HG03159 (cell line): ENCODE results near the gene TANC1.

Experiments used
- ATAC-seq: cut with Tn5 transposase; IDR thresholded peaks from one replicate; pipeline ENCODE4 v1.9.1; 2021; ENCODE audit warnings: mild to moderate bottlenecking, moderate library complexity; ENCODE audit not compliant: unreplicated experiment

Gene TANC1

DNA sequence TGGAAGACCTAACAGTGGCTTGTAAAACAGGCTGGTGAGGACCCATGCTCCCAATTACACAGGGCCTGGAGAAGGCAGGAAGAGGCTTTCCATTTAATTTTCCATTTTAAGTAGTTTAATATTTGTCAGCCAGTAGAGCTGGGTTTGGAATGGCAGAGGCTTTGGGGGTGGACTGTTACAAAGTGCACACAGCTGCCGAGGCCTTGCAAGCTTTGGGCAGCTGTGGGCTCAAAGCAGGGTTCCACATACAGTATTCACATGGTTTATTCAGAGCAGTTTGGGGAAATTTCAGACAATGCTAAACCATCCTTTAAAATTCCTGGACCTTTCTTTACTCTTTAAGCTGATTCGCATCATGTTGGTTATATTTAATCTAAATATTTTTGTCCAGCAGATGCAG is 185.5 kb downstream of the TANC1 start:
- ATAC-seq: no peak

DNA sequence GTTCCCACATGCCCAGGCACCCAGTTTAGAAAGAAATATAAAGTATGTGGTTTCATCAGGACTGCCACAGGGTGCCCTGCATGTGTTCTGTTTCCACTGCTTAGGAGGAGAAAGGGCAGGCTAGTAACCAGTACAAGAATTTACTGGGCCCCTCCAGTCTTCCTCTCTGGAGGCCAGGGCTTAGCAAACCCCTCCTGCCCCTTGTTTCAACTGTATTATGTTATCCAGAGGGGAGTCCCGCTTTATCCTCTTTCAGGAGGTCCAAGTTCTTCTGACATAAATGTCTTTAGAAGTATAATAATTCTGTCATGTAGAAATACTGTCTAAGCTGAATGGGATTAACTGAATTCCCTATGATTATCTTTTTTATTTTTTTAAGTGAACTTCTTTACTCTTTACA is 185.9 kb downstream of the TANC1 start:
- no peak for ATAC-seq

- no peak for ATAC-seq
These were observed 186.9 kb downstream of the TANC1 start for GRCh38 chr2:159155320-159155719.

- ATAC-seq: no peak
These were observed 187.4 kb downstream of the TANC1 start for GRCh38 chr2:159155791-159156190.

DNA sequence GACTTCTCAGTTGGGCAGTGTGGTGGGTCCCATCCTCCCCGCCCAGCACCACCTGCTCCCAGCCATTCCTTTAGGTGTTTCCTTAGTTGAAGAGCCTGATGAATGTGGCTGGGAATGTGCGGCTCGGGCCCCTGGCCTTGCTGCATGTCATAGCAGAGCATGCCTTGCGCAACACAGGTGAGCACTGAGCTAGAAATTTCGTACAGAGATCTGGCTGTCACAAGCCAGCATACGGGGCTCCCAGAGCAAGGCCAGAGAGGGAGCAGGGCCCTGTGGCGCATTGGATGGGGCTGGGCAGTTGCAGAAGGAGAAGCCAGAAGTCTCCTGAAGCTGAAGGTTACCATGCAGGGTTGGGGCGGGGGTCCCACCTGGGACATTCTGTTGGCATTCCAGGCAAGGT is 188.4 kb downstream of the TANC1 start:
- no peak for ATAC-seq

DNA sequence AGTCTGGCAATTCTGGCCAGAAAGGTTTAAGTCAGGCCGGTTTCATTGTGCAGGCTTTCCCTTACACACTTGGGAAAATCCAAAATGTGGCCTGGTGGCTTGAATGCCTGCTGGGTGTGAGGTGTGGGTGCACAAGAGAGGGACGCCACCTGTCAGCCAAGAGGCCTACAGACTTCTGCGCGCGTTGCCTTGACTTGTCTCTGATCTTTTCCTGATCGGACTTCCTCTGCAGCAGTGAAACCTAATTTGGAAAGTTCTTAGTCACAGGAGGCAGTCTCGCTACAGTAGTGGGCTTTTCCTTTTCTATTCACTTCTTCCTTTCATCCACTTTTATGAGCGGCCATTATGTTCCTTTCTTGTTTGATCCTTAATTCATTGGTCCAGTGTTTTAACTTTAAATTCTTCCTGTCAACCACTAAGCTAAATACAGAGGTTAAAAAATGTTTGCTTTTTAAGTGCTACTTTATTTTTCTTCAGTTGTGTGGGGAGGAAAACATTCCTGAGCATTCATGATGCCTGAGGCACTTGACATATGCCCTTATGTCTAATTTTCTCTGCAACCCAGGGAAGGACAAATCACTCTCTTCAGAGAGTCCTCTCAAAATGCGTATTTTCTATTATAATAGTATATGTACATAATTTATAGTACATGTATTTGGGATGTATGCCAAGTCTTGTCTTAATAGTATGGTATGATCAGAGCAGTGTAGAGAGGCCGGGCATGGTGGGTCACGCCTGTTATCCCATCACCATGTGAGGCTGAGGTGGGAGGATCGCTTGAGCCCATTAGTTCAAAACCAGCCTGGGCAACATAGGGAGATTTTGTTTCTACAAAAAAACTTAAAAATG is 189.1 kb downstream of the TANC1 start:
- ATAC-seq: no peak

GRCh38 chr2:159160412-159160811 is 192.0 kb downstream of the TANC1 start:
- no peak for ATAC-seq

DNA sequence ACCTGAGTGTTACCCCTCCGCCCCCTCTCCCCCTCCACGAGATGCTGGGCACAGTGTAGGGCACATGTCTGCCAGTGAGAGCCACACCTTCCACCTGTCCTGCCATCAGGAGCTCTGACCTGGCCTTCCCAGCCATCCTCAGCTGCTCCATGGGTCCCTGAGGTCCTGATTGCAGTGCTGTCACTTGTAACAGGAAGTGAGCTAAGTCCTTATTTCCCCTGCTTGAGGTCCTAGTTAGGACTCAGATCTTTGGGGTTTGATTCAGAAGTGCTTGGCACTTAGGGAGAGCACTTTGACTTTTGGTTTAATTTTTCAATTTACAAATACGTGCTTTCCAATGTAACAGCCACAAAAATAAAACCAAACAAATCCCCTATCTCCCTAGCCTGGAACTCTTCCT is 192.5 kb downstream of the TANC1 start:
- ATAC-seq: no peak

- no peak for ATAC-seq
These were observed 195.5 kb downstream of the TANC1 start for GRCh38 chr2:159163930-159164329.

DNA sequence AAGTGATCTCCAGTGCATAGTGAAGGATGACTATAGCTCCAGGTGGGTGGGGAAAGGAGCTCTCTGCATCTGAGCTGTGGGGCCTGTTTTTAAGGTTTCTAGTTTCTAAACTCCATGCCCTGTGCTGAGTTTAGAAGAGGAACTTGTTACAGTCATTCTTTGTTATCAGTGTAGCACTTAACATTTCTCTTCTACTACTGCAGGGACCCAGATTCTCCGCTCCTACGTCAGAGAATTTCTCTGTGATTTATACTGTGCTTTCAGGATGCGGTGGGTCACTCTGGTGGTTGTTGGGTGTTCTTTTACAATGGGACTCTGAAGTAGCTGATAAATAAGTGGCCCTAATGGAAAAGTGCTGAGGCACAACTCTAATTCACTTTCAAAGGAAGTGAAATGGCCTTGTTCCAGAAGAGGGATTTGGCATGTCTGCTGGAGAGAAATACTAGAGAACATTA is 196.0 kb downstream of the TANC1 start:
- no peak for ATAC-seq

- no peak for ATAC-seq
These were observed 196.6 kb downstream of the TANC1 start for GRCh38 chr2:159165048-159165447.

DNA sequence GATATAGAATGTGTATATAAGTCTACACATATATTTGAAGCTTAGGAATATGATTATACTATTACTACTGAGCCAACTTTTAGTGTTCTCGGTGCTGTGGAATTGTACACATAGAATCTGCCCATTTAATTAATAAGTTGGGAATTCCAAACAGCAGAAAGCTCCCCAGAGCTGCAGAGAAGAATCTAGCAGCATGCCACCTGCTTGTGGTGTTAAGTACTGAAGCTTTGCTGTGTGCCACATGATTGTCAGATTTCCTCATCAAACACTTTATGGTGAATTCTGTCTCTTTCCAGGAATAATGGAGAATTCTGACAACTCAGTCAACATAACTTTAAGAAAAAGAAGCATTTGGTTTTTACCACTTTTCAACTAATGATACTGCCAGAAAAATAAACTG is 200.3 kb downstream of the TANC1 start:
- no peak for ATAC-seq

GRCh38 chr2:159169187-159169586 is 200.7 kb downstream of the TANC1 start:
- no peak for ATAC-seq

- ATAC-seq: no peak
These were observed 204.0 kb downstream of the TANC1 start for GRCh38 chr2:159172403-159172802.

- no peak for ATAC-seq
These were observed 206.3 kb downstream of the TANC1 start for GRCh38 chr2:159174759-159175158.

- no peak for ATAC-seq
These were observed 206.7 kb downstream of the TANC1 start for GRCh38 chr2:159175182-159175581.

- ATAC-seq: no peak
These were observed 207.5 kb downstream of the TANC1 start for GRCh38 chr2:159175927-159176326.

DNA sequence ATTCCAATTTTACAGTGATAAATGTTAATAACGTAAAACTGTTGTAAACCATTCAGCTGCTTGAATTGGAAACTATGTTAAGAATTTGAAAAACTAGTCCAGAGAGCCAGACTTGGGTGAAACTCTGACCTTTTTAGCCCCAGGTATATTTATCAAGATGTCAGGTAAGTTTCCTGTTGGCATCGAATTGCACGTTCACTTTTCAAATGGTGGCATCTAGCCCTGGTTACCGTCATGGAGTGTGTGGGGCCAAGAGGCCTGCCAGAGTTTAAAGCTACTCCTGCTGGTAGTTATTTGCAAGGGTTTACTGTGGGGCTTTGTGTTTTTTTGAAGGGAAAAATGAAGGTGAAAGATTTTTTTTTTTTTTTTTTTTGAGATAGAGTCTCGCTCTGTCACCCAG is 208.1 kb downstream of the TANC1 start:
- ATAC-seq: no peak

DNA sequence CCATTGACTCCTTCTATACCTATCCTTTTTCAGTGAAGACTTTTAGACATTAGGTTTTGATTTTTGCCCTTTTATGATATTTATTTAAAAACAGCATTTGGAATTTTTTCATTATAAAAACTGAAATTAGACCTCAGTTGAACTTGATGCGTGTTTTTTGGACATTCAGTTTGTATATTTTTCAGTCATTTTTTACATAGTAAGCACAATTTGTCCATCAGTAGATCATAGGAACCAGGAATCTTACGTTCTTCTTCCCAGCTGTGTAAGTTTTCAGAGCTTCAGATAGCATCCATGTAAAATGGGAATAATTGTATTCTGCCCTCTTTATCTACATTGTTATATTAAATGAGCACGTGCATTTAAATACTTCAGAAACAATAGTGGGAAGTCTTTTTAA is 208.9 kb downstream of the TANC1 start:
- no peak for ATAC-seq

DNA sequence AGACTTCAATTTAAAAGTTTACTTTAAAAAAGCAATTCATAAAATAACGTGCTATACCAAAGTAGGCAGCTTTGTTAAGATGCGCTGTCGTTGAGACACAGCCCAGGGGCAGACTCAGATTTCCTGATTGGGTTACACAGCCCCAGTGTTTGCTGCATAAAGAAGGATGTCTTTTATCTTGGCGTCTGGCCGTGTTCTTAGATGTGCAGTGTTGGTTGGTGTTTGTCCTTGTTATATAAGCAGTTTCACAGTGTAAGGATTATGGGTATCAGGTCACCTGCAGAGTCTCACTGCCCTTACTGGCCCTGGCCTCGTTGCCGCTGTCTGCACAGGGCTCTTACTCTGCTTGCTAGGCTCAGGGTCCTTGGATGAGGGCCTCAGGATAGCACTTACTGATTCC is 209.5 kb downstream of the TANC1 start:
- ATAC-seq: no peak

DNA sequence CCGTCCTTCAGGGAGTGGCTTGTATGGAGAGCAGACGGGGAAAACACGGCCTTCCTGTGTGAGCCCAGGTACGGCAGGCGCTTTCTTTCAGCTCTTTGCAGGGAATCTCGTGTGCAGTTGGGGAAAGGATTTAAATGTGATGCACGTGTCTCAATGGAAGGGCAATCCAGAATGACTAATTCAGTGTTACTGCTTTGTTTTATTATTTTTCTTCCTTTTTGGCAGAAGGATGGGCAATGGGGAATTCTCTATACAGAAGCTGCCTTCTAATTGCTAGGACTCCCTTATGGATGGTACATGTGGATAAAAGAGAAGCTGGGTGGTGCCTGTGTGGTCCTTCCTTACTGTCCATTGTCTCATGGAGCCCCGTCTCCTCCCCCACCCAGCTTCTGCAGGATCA is 210.7 kb downstream of the TANC1 start:
- no peak for ATAC-seq

DNA sequence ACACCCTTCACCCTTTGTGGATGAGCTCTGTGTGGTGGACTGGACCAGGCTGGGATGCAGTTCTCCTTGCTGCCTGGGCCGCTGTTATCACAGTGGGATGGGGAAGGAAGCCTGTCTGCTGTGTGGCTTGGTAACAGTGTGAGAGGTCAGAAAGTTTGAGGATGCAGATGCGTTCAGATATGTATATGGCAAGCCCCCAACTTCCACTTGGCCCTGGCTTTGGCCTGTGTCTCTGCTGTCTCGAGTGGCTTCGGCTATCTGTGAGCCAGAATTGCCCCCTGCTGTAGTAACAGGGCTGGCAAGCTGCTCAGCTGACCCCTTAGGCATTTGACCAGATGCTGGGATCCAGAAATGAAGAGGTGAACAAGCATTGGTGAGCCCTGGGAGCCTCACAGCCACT is 211.3 kb downstream of the TANC1 start:
- no peak for ATAC-seq

DNA sequence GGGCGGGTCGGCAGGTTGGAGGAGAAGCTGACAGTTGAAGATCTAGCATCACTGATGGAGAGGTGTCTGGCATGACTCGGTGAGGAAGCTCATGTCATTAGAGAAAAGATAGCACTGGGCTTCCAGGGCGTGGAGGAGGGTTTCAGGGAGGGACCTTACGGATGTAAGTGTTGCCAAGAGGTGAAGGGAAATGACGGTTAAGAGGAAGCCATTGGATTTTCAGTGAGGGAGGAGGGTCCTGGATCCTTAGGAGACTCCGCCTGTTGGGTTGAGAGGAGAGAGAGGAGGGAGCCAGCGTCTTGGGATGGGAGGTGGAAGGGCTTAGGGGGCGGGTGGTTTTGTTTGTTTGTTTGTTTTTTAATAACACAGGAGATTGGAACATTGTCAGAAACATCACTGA is 214.9 kb downstream of the TANC1 start:
- no peak for ATAC-seq
